ENCODE measurements around the gene ITGB2.

Gene ITGB2

GRCh38 chr21:44897326-44898010 is 23.2 kb downstream of the ITGB2 start:
- no peak for DNase-seq (ENCODE audit: low spot score)

GRCh38 chr21:44896561-44897286 is 24.0 kb downstream of the ITGB2 start:
- no peak for DNase-seq (ENCODE audit: low spot score)

- DNase-seq (ENCODE audit: low spot score): no peak
Observed at GRCh38 chr21:44895859-44896258, 24.8 kb downstream of the ITGB2 start.

GRCh38 chr21:44894687-44895302 is 25.9 kb downstream of the ITGB2 start:
- no peak for DNase-seq (ENCODE audit: low spot score)

- no peak for DNase-seq (ENCODE audit: low spot score)
Observed at GRCh38 chr21:44893948-44894656, 26.6 kb downstream of the ITGB2 start.

- DNase-seq (ENCODE audit: low spot score): no peak
Observed at GRCh38 chr21:44893278-44893556, 27.5 kb downstream of the ITGB2 start.

GRCh38 chr21:44892536-44893277 is 28.0 kb downstream of the ITGB2 start:
- peak; percentile 77 for DNase-seq (ENCODE audit: low spot score)

- DNase-seq (ENCODE audit: low spot score): no peak
Observed at GRCh38 chr21:44892095-44892494, 28.6 kb downstream of the ITGB2 start.

GRCh38 chr21:44891631-44892031 is 29.1 kb downstream of the ITGB2 start:
- DNase-seq (ENCODE audit: low spot score): no peak

GRCh38 chr21:44890961-44891541 is 29.6 kb downstream of the ITGB2 start:
- no peak for DNase-seq (ENCODE audit: low spot score)

- DNase-seq (ENCODE audit: low spot score): no peak
Observed at GRCh38 chr21:44890338-44890931, 30.3 kb downstream of the ITGB2 start.

GRCh38 chr21:44889625-44890337 is 30.9 kb downstream of the ITGB2 start:
- DNase-seq (ENCODE audit: low spot score): no peak

- DNase-seq (ENCODE audit: low spot score): no peak
Observed at GRCh38 chr21:44888581-44889550, 31.8 kb downstream of the ITGB2 start.

- DNase-seq (ENCODE audit: low spot score): no peak
Observed at GRCh38 chr21:44887807-44888580, 32.7 kb downstream of the ITGB2 start.

- no peak for DNase-seq (ENCODE audit: low spot score)
Observed at GRCh38 chr21:44887126-44887806, 33.4 kb downstream of the ITGB2 start.

- DNase-seq (ENCODE audit: low spot score): no peak
Observed at GRCh38 chr21:44886113-44887075, 34.3 kb downstream of the ITGB2 start.

- DNase-seq (ENCODE audit: low spot score): no peak
Observed at GRCh38 chr21:44885615-44886014, 35.1 kb downstream of the ITGB2 start.

Data from CD4-positive, alpha-beta T cell treated with Interleukin-6 at 100 ng/mL for 8 hours (primary cell).